Smooth muscle cell (in vitro differentiated cells): ENCODE results near the gene RAPGEF2. TPM values are rescaled to one million over a fixed set of nuclear protein-coding genes. Genes with fewer than 3 reads are reported as not detected.

Experiments
- DNase-seq: peaks from one replicate; lab custom pipeline; 2025; ENCODE audit not compliant: unreplicated experiment; lab: John Stamatoyannopoulos, UW
- H2AFZ ChIP-seq: fragments of 200-600 bp; sonication (generic); 2 replicates; pipeline ENCODE4 v1.6.0; 2016; ENCODE audit warnings: antibody characterized with exemption, low read depth, mild to moderate bottlenecking
- H3F3A ChIP-seq: fragments of 200-600 bp; sonication (generic); 2 replicates; pipeline ENCODE4 v1.6.0; 2017; ENCODE audit warnings: antibody characterized with exemption, low read depth
- H3K27ac ChIP-seq: fragments of 200-600 bp; sonication (generic); 2 replicates; pipeline ENCODE4 v1.5.1; 2016; ENCODE audit warnings: low read depth, mild to moderate bottlenecking
- H3K27me3 ChIP-seq: fragments of 200-600 bp; sonication (generic); 2 replicates; pipeline ENCODE4 v1.6.1; 2016; ENCODE audit warnings: low read depth, mild to moderate bottlenecking
- H3K36me3 ChIP-seq: fragments of 200-600 bp; sonication (generic); 2 replicates; pipeline ENCODE4 v1.5.1; 2016; ENCODE audit warnings: low read depth
- H3K4me1 ChIP-seq: fragments of 200-600 bp; sonication (generic); 2 replicates; pipeline ENCODE4 v1.5.1; 2016; ENCODE audit warnings: low read depth
- H3K4me2 ChIP-seq: fragments of 200-600 bp; sonication (generic); 2 replicates; pipeline ENCODE4 v1.6.0; 2016; ENCODE audit warnings: mild to moderate bottlenecking
- H3K4me3 ChIP-seq: fragments of 200-600 bp; sonication (generic); 2 replicates; pipeline ENCODE4 v1.5.1; 2016; ENCODE audit warnings: mild to moderate bottlenecking
- H3K79me2 ChIP-seq: fragments of 200-600 bp; sonication (generic); 2 replicates; pipeline ENCODE4 v1.6.0; 2016; ENCODE audit warnings: low read depth, mild to moderate bottlenecking
- H3K9ac ChIP-seq: fragments of 200-600 bp; sonication (generic); 2 replicates; pipeline ENCODE4 v1.6.0; 2016; ENCODE audit warnings: low read depth
- H3K9me3 ChIP-seq: fragments of 200-600 bp; sonication (generic); replicated peaks from 2 replicates; pipeline ENCODE4 v1.5.1; 2016; ENCODE audit warnings: low read depth
- H4K20me1 ChIP-seq: fragments of 200-600 bp; sonication (generic); 2 replicates; pipeline ENCODE4 v1.6.0; 2016; ENCODE audit warnings: low read depth
- WGBS: methylation state at CpG from one replicate; pipeline ENCODE4 v1.1.7; 2016; ENCODE audit warnings: low lambda C conversion rate; 5-methylcytosine and 5-hydroxymethylcytosine counted together
- polyA plus RNA-seq: library from polyadenylated mRNA; unstranded; fragments of >200 nt; fragmentation: Nextera tagmentation; extraction: Ambion mirVana; gene quantifications from 2 replicates; pipeline ENCODE4 v1.2.1, GENCODE V29; 2016
- total RNA-seq: library from RNA; depleted of rRNA; stranded (reverse); fragments of >200 nt; gene quantifications from 2 replicates; pipeline ENCODE4 v1.2.3, GENCODE V29; 2014
- TF ChIP-seq, protein P1 (sequence below): fragments of 200-600 bp; sonication (generic); IDR thresholded peaks from 2 replicates; pipeline ENCODE4 v1.5.1; 2017; ENCODE audit warnings: borderline replicate concordance, mild to moderate bottlenecking, antibody characterized with exemption; ENCODE audit not compliant: insufficient read depth, poor library complexity, severe bottlenecking

RAPGEF2 gene
- total and polyA plus RNA-seq, 2 experiments from 2014 or later, result 7.4 to 44.7 TPM

- no peak overlapping the region for H2AFZ ChIP-seq
- H3K27me3 ChIP-seq, result no peaks in the 10 kb centered on the region
- TF ChIP-seq, protein P1, sequence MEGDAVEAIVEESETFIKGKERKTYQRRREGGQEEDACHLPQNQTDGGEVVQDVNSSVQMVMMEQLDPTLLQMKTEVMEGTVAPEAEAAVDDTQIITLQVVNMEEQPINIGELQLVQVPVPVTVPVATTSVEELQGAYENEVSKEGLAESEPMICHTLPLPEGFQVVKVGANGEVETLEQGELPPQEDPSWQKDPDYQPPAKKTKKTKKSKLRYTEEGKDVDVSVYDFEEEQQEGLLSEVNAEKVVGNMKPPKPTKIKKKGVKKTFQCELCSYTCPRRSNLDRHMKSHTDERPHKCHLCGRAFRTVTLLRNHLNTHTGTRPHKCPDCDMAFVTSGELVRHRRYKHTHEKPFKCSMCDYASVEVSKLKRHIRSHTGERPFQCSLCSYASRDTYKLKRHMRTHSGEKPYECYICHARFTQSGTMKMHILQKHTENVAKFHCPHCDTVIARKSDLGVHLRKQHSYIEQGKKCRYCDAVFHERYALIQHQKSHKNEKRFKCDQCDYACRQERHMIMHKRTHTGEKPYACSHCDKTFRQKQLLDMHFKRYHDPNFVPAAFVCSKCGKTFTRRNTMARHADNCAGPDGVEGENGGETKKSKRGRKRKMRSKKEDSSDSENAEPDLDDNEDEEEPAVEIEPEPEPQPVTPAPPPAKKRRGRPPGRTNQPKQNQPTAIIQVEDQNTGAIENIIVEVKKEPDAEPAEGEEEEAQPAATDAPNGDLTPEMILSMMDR, result no peak
- H3K4me1 ChIP-seq, result no peaks in the 10 kb centered on the region
- no peaks in the 10 kb centered on the region for H3K9me3 ChIP-seq
- no peak overlapping the region for H3K4me3 ChIP-seq
- peaks cover 57% of the 10 kb centered on the region for H3K79me2 ChIP-seq
- no peak overlapping the region for H3K9ac ChIP-seq
- H4K20me1 ChIP-seq, result peaks cover 20% of the 10 kb centered on the region
- H3K4me2 ChIP-seq, result no peak overlapping the region
- no peak for DNase-seq
- H3K27ac ChIP-seq, result no peak overlapping the region
- no peaks in the 10 kb centered on the region for H3K36me3 ChIP-seq
- WGBS, result 97% methylated on average over 1 of the region's 1 CpG
- H3F3A ChIP-seq, result no peaks in the 10 kb centered on the region
Measured at GRCh38 chr4:159219862-159220261, 117.0 kb downstream of the RAPGEF2 start.

DNA sequence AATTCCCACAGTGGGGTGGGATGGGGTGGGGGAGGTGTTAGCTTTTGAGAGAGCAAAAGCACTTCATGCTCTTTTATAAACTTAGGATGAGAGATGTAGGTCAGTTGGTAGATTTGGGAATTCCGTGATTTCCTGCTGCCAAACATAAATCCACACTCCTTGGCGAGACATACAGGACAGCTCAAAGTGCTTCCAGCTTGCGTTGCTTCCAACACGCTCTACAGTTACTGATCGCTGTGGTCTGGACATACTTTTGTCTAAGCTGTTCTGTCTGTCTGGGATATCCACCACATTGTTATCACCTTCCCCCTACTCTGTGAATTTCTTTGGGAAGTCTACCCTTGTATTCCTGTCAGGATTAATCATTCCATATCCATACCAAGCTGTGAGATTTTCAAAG lies 117.5 kb downstream of the RAPGEF2 start:
- Histone ChIP-seq H3K9ac (no peak overlapping the region), H3K9me3 (no peaks in the 10 kb centered on the region), H2AFZ (no peak overlapping the region), H3K79me2 (peaks cover 59% of the 10 kb centered on the region), H3K27ac (peak overlapping the region; percentile 21), H3F3A (no peaks in the 10 kb centered on the region), H3K4me3 (no peak overlapping the region), H3K4me2 (no peak overlapping the region), H3K4me1 (no peaks in the 10 kb centered on the region), H4K20me1 (peaks cover 16% of the 10 kb centered on the region), H3K27me3 (no peaks in the 10 kb centered on the region), H3K36me3 (no peaks in the 10 kb centered on the region)
- 79% methylated on average over 5 of the region's 5 CpGs for WGBS
- no peak for DNase-seq
- TF ChIP-seq, protein P1, result no peak

DNA sequence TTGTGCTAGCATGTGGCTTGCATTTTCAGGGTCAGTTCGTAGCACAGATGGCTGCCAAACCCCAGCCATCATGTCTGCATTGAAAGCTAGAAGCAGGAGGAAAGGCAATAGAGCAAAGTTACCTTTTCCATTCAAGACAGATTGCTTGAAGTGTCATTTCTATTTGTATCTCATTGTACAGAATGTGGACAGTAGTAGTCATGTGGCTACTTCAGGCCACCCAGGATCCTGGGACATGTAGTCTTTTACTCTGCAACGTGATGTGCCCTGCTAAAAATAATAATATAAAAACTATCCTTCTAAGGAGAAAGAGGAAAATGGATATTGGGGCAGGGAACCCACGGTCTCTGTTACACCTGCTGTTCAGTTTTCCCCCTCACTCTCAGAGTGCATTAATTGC lies 118.4 kb downstream of the RAPGEF2 start:
- peaks cover 16% of the 10 kb centered on the region for H4K20me1 ChIP-seq
- H3K36me3 ChIP-seq, result no peaks in the 10 kb centered on the region
- TF ChIP-seq, protein P1, result no peak
- no peaks in the 10 kb centered on the region for H3K9me3 ChIP-seq
- H3K9ac ChIP-seq, result no peak overlapping the region
- H3K27me3 ChIP-seq, result no peaks in the 10 kb centered on the region
- H3K4me3 ChIP-seq, result no peak overlapping the region
- H2AFZ ChIP-seq, result no peak overlapping the region
- H3K4me1 ChIP-seq, result no peaks in the 10 kb centered on the region
- no peak for DNase-seq
- WGBS, result 95% methylated on average over 3 of the region's 3 CpGs
- no peak overlapping the region for H3K27ac ChIP-seq
- H3F3A ChIP-seq, result no peaks in the 10 kb centered on the region
- peaks cover 59% of the 10 kb centered on the region for H3K79me2 ChIP-seq
- no peak overlapping the region for H3K4me2 ChIP-seq

GRCh38 chr4:159222043-159222552 lies 119.2 kb downstream of the RAPGEF2 start:
- Histone ChIP-seq H3K9ac (no peak overlapping the region), H3K9me3 (no peaks in the 10 kb centered on the region), H2AFZ (no peak overlapping the region), H3K4me1 (peaks cover under 1% of the 10 kb centered on the region), H4K20me1 (peaks cover 16% of the 10 kb centered on the region), H3K79me2 (peaks cover 60% of the 10 kb centered on the region), H3K27ac (no peak overlapping the region), H3K27me3 (no peaks in the 10 kb centered on the region), H3F3A (peaks cover 1% of the 10 kb centered on the region), H3K36me3 (no peaks in the 10 kb centered on the region), H3K4me2 (no peak overlapping the region), H3K4me3 (no peak overlapping the region)
- DNase-seq, result no peak
- TF ChIP-seq, protein P1, result no peak
- 98% methylated on average over 4 of the region's 4 CpGs for WGBS
